Measurements from ENCODE around the gene GGN.

DNA sequence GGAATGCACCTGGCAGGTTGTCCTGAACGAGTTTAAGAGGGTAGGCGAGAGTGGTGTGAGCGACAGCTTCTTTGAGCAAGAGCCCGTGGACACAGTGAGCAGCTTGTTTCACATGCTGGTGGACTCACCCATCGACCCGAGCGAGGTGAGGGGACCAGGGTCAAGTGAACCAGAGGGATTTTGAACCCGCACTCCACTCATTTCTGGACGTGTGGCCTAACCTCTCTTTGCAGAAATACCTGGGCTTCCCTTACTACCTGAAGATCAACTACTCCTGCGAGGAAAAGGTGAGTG lies 50.5 kb downstream of the GGN start:
- TF ChIP-seq POLR2AphosphoS5 (IDR thresholded peaks at IDR 0.05; ENCODE audit: low read depth, low read length) (no peak), CTCF (IDR thresholded peaks at IDR 0.05 in 2 of 3, conservative IDR thresholded peaks at IDR 0.05 in 1 of 3; ENCODE audit: borderline replicate concordance in 1 of 3, insufficient read depth in 1 of 3, low read depth in 2 of 3, low read length in 2 of 3) (no peak), YY1 (IDR thresholded peaks at IDR 0.05; ENCODE audit: extremely low read depth, insufficient replicate concordance, low read depth, low read length) (no peak), EZH2 (IDR thresholded peaks at IDR 0.05) (no peak), POLR2A (IDR thresholded peaks at IDR 0.05; ENCODE audit: borderline replicate concordance, extremely low read depth, insufficient read depth, insufficient read length) (no peak), SRF (IDR thresholded peaks at IDR 0.05; ENCODE audit: low read depth) (no peak)
- TF ChIP-seq, protein P1, sequence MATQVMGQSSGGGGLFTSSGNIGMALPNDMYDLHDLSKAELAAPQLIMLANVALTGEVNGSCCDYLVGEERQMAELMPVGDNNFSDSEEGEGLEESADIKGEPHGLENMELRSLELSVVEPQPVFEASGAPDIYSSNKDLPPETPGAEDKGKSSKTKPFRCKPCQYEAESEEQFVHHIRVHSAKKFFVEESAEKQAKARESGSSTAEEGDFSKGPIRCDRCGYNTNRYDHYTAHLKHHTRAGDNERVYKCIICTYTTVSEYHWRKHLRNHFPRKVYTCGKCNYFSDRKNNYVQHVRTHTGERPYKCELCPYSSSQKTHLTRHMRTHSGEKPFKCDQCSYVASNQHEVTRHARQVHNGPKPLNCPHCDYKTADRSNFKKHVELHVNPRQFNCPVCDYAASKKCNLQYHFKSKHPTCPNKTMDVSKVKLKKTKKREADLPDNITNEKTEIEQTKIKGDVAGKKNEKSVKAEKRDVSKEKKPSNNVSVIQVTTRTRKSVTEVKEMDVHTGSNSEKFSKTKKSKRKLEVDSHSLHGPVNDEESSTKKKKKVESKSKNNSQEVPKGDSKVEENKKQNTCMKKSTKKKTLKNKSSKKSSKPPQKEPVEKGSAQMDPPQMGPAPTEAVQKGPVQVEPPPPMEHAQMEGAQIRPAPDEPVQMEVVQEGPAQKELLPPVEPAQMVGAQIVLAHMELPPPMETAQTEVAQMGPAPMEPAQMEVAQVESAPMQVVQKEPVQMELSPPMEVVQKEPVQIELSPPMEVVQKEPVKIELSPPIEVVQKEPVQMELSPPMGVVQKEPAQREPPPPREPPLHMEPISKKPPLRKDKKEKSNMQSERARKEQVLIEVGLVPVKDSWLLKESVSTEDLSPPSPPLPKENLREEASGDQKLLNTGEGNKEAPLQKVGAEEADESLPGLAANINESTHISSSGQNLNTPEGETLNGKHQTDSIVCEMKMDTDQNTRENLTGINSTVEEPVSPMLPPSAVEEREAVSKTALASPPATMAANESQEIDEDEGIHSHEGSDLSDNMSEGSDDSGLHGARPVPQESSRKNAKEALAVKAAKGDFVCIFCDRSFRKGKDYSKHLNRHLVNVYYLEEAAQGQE (IDR thresholded peaks at IDR 0.05; ENCODE audit: low read depth) = no peak

All from HCT116 (cell line).